HG02970 (cell line): ENCODE data around the gene DDX10.
"Not testable (repeated sequence)": the region's sequence is repeated elsewhere in the genome, so short reads cannot be mapped to it uniquely, and the experiment has no call there.

Experiments used
- ATAC-seq: cut with Tn5 transposase; IDR thresholded peaks from one replicate; pipeline ENCODE4 v1.9.1; 2021; ENCODE audit warnings: mild to moderate bottlenecking, moderate library complexity, moderate number of reproducible peaks; ENCODE audit not compliant: unreplicated experiment, low FRiP score

DDX10 gene

GRCh38 chr11:108807262-108807661 lies 142.4 kb downstream of the DDX10 start:
- no peak for ATAC-seq

- no peak for ATAC-seq
Observed at GRCh38 chr11:108813086-108813485, 148.2 kb downstream of the DDX10 start.

DNA sequence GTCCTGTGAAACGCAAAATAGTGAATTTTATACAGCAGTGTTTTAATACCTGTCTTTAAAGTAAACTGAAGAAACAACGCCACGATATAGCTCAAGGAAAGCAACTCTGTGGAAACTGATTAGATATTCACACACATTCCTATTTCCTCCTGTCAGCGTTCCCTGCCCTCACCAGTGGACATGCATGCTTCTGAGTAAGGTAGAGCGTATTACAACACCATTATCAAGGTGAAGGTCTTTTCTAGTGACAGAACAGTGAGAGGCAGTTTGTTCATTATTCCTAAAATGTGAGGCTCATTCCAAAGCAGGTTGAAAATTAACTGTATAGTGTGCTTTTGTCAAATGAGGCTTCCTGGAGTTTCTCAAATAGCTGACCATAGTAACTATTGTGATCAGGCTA lies 153.1 kb downstream of the DDX10 start:
- ATAC-seq: no peak

GRCh38 chr11:108818971-108819370 lies 154.1 kb downstream of the DDX10 start:
- no peak for ATAC-seq

GRCh38 chr11:108819957-108820356 lies 155.1 kb downstream of the DDX10 start:
- no peak for ATAC-seq

- not testable (repeated sequence) for ATAC-seq
Observed at GRCh38 chr11:108823960-108824359, 159.1 kb downstream of the DDX10 start.

DNA sequence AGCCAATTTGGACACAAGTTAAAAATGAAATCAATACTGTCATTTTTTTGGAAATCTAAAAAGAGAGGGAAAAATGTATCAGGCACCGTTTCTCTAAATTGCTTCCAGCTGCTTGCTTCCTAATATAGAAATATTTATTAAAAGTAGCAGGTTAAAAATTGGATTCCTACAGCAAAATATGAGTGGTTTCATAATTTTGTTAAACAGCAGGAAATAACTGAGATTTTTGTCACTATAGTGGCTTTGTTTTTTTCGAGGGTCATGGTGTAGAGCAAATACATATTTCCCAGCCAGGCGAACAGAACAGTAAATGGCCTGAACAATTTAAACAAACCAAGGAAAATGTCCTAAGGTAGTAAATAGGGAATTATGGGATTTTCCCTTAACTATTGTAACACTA lies 159.7 kb downstream of the DDX10 start:
- no peak for ATAC-seq

GRCh38 chr11:108825381-108825780 lies 160.5 kb downstream of the DDX10 start:
- no peak for ATAC-seq

- no peak for ATAC-seq
Observed at GRCh38 chr11:108826136-108826535, 161.3 kb downstream of the DDX10 start.

GRCh38 chr11:108835624-108836023 lies 170.8 kb downstream of the DDX10 start:
- no peak for ATAC-seq

DNA sequence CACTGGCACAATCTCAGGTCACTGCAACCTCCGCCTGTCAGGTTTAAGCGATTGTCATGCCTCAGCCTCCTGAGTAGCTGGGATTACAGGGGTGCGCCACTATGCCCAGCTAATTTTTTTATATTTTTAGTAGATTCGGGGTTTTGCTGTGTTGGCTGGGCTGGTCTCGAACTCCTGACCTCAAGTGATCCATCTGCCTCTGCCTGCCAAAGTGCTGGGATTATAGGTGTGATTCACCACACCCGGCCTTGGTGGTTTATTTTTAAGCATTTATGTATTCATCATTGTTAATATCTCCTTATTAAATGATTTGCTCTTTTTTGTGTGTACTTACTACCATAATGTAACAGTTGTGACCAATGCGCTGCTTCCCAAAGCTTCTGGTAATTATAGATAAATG lies 171.7 kb downstream of the DDX10 start:
- ATAC-seq: no peak

GRCh38 chr11:108838102-108838791 lies 173.4 kb downstream of the DDX10 start:
- ATAC-seq: no peak

DNA sequence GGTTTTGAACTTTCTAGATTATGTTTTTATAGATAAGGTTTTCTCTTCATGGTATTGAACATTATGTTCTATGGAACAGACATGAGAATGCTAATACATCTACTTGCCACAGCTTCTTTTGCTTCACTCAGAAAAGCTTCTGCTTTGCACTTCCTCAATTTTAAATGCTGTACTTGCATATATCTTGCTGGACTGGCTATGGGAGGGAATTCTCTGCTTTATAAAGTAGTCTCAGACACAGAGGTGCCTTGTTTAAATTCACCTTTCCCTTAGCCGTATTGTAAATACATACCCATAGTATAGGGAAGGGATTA lies 173.9 kb downstream of the DDX10 start:
- ATAC-seq: no peak

GRCh38 chr11:108846009-108846408 lies 181.1 kb downstream of the DDX10 start:
- no peak for ATAC-seq

- no peak for ATAC-seq
Observed at GRCh38 chr11:108847298-108847990, 182.6 kb downstream of the DDX10 start.

- ATAC-seq: no peak
Observed at GRCh38 chr11:108851781-108852180, 186.9 kb downstream of the DDX10 start.

DNA sequence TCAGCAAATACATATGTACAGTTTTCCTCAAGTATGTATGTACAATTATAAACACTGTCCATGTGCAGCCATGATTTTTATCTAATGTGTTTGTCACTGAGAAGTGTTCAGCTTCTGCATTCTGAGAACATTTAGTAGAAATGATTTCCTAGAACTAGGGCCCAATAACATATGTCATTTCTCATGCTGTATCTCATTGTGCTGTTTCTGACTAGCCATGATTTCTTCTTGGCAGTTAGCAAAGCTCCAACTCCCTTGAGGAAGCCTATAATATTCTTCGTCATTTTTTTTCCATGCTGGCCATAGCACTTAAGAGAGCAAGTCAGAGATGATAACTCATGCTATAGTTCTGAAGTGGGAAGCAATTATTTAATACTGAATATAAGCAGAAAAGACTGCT lies 187.8 kb downstream of the DDX10 start:
- ATAC-seq: no peak

- ATAC-seq: no peak
Observed at GRCh38 chr11:108853151-108853550, 188.3 kb downstream of the DDX10 start.

DNA sequence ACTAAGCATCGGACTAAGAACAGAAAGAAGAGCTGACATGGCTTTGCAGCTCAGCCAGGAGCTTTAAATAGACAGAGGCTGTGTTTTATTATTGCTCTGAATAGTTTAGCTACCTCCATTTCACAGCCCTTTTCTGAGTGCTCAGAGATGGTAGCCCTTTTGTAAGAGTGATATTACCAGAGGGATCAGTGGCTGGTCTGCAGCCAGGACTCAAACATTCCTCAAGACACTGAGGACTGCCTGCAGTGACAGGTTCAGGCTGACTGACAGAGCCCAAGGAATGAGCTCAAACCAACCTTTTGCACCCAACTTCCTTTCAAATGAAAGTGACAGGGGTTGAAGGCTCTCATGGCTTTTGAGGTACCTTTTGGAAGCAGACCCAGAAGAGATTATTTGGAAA lies 189.0 kb downstream of the DDX10 start:
- peak; percentile 43 for ATAC-seq

DNA sequence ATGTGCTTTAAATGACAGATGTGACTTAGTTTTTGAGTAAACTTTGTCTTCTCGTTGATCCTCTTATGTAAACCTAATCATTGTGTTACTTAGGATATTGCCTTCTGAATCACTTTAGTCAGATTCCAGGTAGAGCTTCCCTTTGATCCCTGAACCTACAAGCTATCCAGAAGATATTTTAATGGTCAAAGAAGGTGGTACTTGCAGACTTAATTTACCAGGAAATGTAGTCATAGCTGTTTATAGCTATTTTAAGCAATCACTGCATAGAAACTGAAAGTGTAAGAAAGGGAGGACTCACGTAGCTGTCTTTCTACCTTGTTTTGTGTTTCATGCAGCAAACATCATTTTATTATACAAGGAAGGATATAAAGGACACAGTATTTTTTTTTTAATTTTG lies 189.5 kb downstream of the DDX10 start:
- peak; percentile 73 for ATAC-seq

DNA sequence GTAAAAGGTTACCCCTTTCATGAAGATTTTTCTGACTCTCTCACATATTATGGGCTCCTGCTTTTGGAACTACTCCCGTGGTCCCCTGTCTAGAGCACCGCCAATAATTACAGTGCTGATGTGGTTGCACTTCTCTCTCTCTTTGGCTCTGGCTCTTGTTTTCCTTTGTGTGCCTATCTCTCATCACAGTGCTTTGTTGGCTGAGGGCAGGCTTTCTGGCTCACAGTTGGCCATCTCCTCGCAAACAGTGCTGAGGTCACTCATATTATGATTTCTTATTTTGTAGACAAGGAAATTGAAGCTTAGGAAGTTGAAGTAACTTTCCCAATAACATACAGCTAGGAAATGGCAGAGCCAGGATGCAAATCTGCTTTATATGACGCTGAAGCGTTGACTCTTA lies 192.5 kb downstream of the DDX10 start:
- ATAC-seq: no peak

GRCh38 chr11:108858622-108859021 lies 193.8 kb downstream of the DDX10 start:
- ATAC-seq: no peak
